H1 (cell line): ENCODE data around the gene INSYN1. TPM values are rescaled to one million over a fixed set of nuclear protein-coding genes. Genes with fewer than 3 reads are reported as not detected.

Experiments
- CTCF ChIA-PET: fragments of 300-600 bp; sonication (Branson Sonifier 250); formaldehyde crosslinking; loops from one replicate; lab custom pipeline; 2021; ENCODE audit not compliant: partially characterized antibody; lab: Charles Lee
- POLR2A ChIA-PET: fragments of 300-600 bp; sonication (Branson Sonifier 250); formaldehyde crosslinking; loops from one replicate; lab custom pipeline; 2021; ENCODE audit warnings: inconsistent platforms; ENCODE audit not compliant: partially characterized antibody; lab: Charles Lee
- DNase-seq, 2 experiments: peaks; one replicate each; pipeline versions ENCODE4 v3.0.0 to v3.0.0-alpha.2; 2010 to 2022; ENCODE audit warnings: low spot score in 2 of 2, low read depth in 1 of 2, mixed read lengths in 1 of 2
- FAIRE-seq: peaks from 2 replicates; lab custom pipeline; 2011; peaks lifted over from hg19 to GRCh38; lab: Jason Lieb, UNC
- H2AFZ ChIP-seq: 2 replicates; pipeline ENCODE4 v1.8.1; 2012; ENCODE audit warnings: low read length, inconsistent platforms
- H2AK5ac ChIP-seq: 2 replicates; pipeline ENCODE4 v1.6.1; 2013; ENCODE audit warnings: low read depth, low read length
- H2BK120ac ChIP-seq: replicated peaks from 2 replicates; pipeline ENCODE3; 2013; ENCODE audit warnings: low read depth, low read length, inconsistent platforms
- H2BK12ac ChIP-seq: 2 replicates; pipeline ENCODE4 v1.6.1; 2013; ENCODE audit warnings: low read depth, low read length
- H2BK15ac ChIP-seq: 2 replicates; pipeline ENCODE4 v1.6.1; 2013; ENCODE audit warnings: low read length
- H2BK20ac ChIP-seq: 2 replicates; pipeline ENCODE4 v1.6.1; 2013; ENCODE audit warnings: low read length
- H2BK5ac ChIP-seq: 2 replicates; pipeline ENCODE4 v1.6.1; 2013; ENCODE audit warnings: low read depth, low read length
- H3K14ac ChIP-seq: 2 replicates; pipeline ENCODE4 v1.6.1; 2013; ENCODE audit warnings: inconsistent platforms; ENCODE audit not compliant: insufficient read length
- H3K18ac ChIP-seq: 2 replicates; pipeline ENCODE4 v1.6.1; 2013; ENCODE audit warnings: low read length; ENCODE audit errors: extremely low read depth
- H3K23ac ChIP-seq: 2 replicates; pipeline ENCODE4 v1.6.1; 2013; ENCODE audit warnings: inconsistent platforms; ENCODE audit not compliant: insufficient read length
- H3K23me2 ChIP-seq: 2 replicates; pipeline ENCODE4 v1.6.1; 2013; ENCODE audit warnings: low read depth, low read length
- H3K27ac ChIP-seq: 2 replicates; pipeline ENCODE4 v1.6.1; 2011; ENCODE audit warnings: low read depth, low read length, inconsistent platforms
- H3K27me3 ChIP-seq, 4 experiments: replicated peaks in 1 of 4; 1 replicate in 1 of 4; 2 replicates in 3 of 4; pipeline versions ENCODE4 v1.6.1 to v1.8.1; 2011 to 2013; ENCODE audit warnings: low read length in 3 of 4, mild to moderate bottlenecking in 3 of 4, inconsistent platforms in 2 of 4, mixed read lengths in 2 of 4, moderate library complexity in 1 of 4; ENCODE audit not compliant: control insufficient read depth in 3 of 4, insufficient read depth in 3 of 4; ENCODE audit errors: extremely low read depth in 1 of 4
- H3K36me3 ChIP-seq, 4 experiments: 2 replicates each; pipeline versions ENCODE4 v1.6.1 to v1.8.1; 2011 to 2013; ENCODE audit warnings: mild to moderate bottlenecking in 4 of 4, low read length in 3 of 4, moderate library complexity in 2 of 4, control low read depth in 1 of 4, inconsistent platforms in 1 of 4; ENCODE audit not compliant: insufficient read depth in 4 of 4, control insufficient read depth in 2 of 4
- H3K4ac ChIP-seq: replicated peaks from 2 replicates; pipeline ENCODE3; 2013; ENCODE audit warnings: low read length, low read depth, mixed read lengths, inconsistent platforms; ENCODE audit not compliant: insufficient read length
- H3K4me1 ChIP-seq, 4 experiments: replicated peaks in 1 of 4; 1 replicate in 1 of 4; 2 replicates in 3 of 4; pipeline versions ENCODE4 v1.6.1 to v1.8.1; 2011 to 2013; ENCODE audit warnings: low read length in 3 of 4, inconsistent platforms in 2 of 4, mixed read lengths in 1 of 4; ENCODE audit not compliant: insufficient read depth in 4 of 4, control insufficient read depth in 3 of 4
- H3K4me2 ChIP-seq, 2 experiments: 2 replicates each; pipeline versions ENCODE4 v1.6.1 to v1.8.1; 2011 to 2013; ENCODE audit warnings: low read depth in 2 of 2, low read length in 2 of 2, control low read depth in 1 of 2, inconsistent platforms in 1 of 2, mild to moderate bottlenecking in 1 of 2; ENCODE audit not compliant: insufficient read depth in 1 of 2
- H3K4me3 ChIP-seq, 4 experiments: fragments of 200-600, 300-600 bp in 1 of 4; sonication (generic), shearing (Covaris generic), sonication (Bioruptor Twin) in 1 of 4; 2 replicates each; pipeline versions ENCODE4 v1.5.1 to v1.8.1; 2011 to 2016; ENCODE audit warnings: low read length in 4 of 4, low read depth in 3 of 4, control low read depth in 2 of 4, inconsistent platforms in 2 of 4, mild to moderate bottlenecking in 2 of 4, mixed read lengths in 1 of 4, moderate library complexity in 1 of 4; ENCODE audit not compliant: insufficient read depth in 2 of 4; ENCODE audit errors: extremely low read depth in 1 of 4
- H3K56ac ChIP-seq: replicated peaks from 2 replicates; pipeline ENCODE3; 2013; ENCODE audit warnings: low read depth, mild to moderate bottlenecking, mixed read lengths, low read length, inconsistent platforms; ENCODE audit not compliant: insufficient read length
- H3K79me1 ChIP-seq: 2 replicates; pipeline ENCODE4 v1.6.1; 2013; ENCODE audit warnings: low read depth, low read length, control low read depth
- H3K79me2 ChIP-seq, 2 experiments: 2 replicates each; pipeline versions ENCODE4 v1.6.1 to v1.8.1; 2012 to 2013; ENCODE audit warnings: low read length in 2 of 2, mild to moderate bottlenecking in 2 of 2, inconsistent platforms in 1 of 2; ENCODE audit not compliant: insufficient read depth in 2 of 2, control insufficient read depth in 1 of 2
- H3K9ac ChIP-seq, 4 experiments: replicated peaks in 1 of 4; 1 replicate in 1 of 4; 2 replicates in 3 of 4; pipeline versions ENCODE4 v1.6.1 to v1.8.1; 2011 to 2013; ENCODE audit warnings: low read depth in 3 of 4, low read length in 3 of 4, control low read depth in 2 of 4, mild to moderate bottlenecking in 2 of 4, moderate library complexity in 2 of 4, inconsistent platforms in 1 of 4; ENCODE audit errors: extremely low read depth in 1 of 4
- H3K9me3 ChIP-seq, 2 experiments: 2 replicates each; pipeline versions ENCODE4 v1.6.1 to v1.8.1; 2012 to 2013; ENCODE audit warnings: mild to moderate bottlenecking in 2 of 2, moderate library complexity in 2 of 2, control low read depth in 1 of 2, inconsistent platforms in 1 of 2, low read depth in 1 of 2, low read length in 1 of 2, mixed read lengths in 1 of 2; ENCODE audit not compliant: insufficient read depth in 2 of 2
- H4K20me1 ChIP-seq, 2 experiments: replicated peaks in 1 of 2; 2 replicates each; pipeline versions ENCODE3 to v1.8.1; 2011 to 2013; ENCODE audit warnings: inconsistent platforms in 2 of 2, low read length in 2 of 2, mild to moderate bottlenecking in 1 of 2; ENCODE audit not compliant: insufficient read depth in 2 of 2, control insufficient read depth in 1 of 2
- H4K5ac ChIP-seq: 2 replicates; pipeline ENCODE4 v1.6.1; 2013; ENCODE audit warnings: low read length, low read depth, mixed read lengths, inconsistent platforms; ENCODE audit not compliant: insufficient read length
- H4K8ac ChIP-seq: 2 replicates; pipeline ENCODE4 v1.8.0; 2013; ENCODE audit warnings: mild to moderate bottlenecking, moderate library complexity, low read length, inconsistent platforms; ENCODE audit not compliant: insufficient read depth; ENCODE audit errors: extremely low read depth
- H4K91ac ChIP-seq: replicated peaks from 2 replicates; pipeline ENCODE3; 2013; ENCODE audit warnings: low read length, mixed read lengths, inconsistent platforms; ENCODE audit not compliant: insufficient read length
- CBX5 ChIP-seq: fragments of 300-800, 300-1000 bp; sonication (generic); IDR thresholded peaks from 2 replicates; pipeline ENCODE4 v1.7.1; 2016; ENCODE audit warnings: antibody characterized with exemption, low read length, low read depth
- RAD21 ChIP-seq, 2 experiments: IDR thresholded peaks in 1 of 2; conservative IDR thresholded peaks in 1 of 2; 2 replicates each; pipeline ENCODE4 v1.6.1; 2011; ENCODE audit warnings: low read depth in 2 of 2, low read length in 2 of 2, improper control_type of control experiment in 1 of 2, inconsistent platforms in 1 of 2, mild to moderate bottlenecking in 1 of 2, moderate library complexity in 1 of 2
- SAP30 ChIP-seq: fragments of 300-600 bp; sonication (generic); IDR thresholded peaks from 2 replicates; pipeline ENCODE4 v1.7.1; 2012; ENCODE audit warnings: low read length, moderate library complexity, mild to moderate bottlenecking, inconsistent platforms; ENCODE audit not compliant: insufficient read depth, insufficient replicate concordance
- WGBS, 2 experiments: shearing (Covaris generic) in 1 of 2; methylation state at CpG; one replicate each; pipeline versions ENCODE4 v1.1.6 to v1.1.7; 2013 to 2015; ENCODE audit warnings: low lambda C conversion rate in 2 of 2, mixed read lengths in 2 of 2, inconsistent platforms in 1 of 2, low coverage in 1 of 2, missing lambda C conversion rate in 1 of 2; ENCODE audit not compliant: insufficient replicate concordance in 2 of 2, insufficient coverage in 1 of 2, insufficient read length in 1 of 2; ENCODE audit errors: extremely low coverage in 1 of 2, missing lambda C conversion rate in 1 of 2; 5-methylcytosine and 5-hydroxymethylcytosine counted together
- polyA plus RNA-seq, 7 experiments: library from polyadenylated mRNA; depleted of rRNA in 3 of 7; stranded (reverse) in 5 of 7; unstranded in 2 of 7; fragments of >200 nt in 5 of 7; fragments of 200-250 nt in 2 of 7; gene quantifications; 1 replicate in 5 of 7; 2 replicates in 1 of 7; 4 replicates in 1 of 7; pipeline versions ENCODE4 v1.2.1 to v1.2.3, GENCODE V29; 2011 to 2013; ENCODE audit warnings: missing spikeins in 2 of 7, mixed read lengths in 2 of 7
- total RNA-seq: library from RNA; stranded (reverse); fragmentation: NEBNext Ultra II Directional; extraction: Animal tissue kit (Norgen Biotek cat#: 25700); gene quantifications from 2 replicates; pipeline ENCODE4 v1.2.1, GENCODE V29; 2021

INSYN1 gene
- total and polyA plus RNA-seq, 2 of the 8 experiments (the other 6 are each of a cell fraction or from before 2014, with no cell fraction given): 7.2 to 10.2 TPM

GRCh38 chr15:73802431-73803041, 49.4 kb upstream of the INSYN1 start:
- peaks cover 0 to 9% (median under 1%) of the 10 kb centered on the region in 4 experiments; a peak in 4 of 7 replicates for H3K4me1 ChIP-seq
- no peaks in the 10 kb centered on the region; a peak in 1 of 7 replicates for H3K27me3 ChIP-seq
- no peak overlapping the region for H3K18ac ChIP-seq
- H3K79me1 ChIP-seq: no peaks in the 10 kb centered on the region
- no peak overlapping the region for H2BK120ac ChIP-seq
- no peak for TF ChIP-seq CBX5
- TF ChIP-seq RAD21 (IDR thresholded peaks at IDR 0.05 in 1 of 2, conservative IDR thresholded peaks at IDR 0.05 in 1 of 2; ENCODE audit: low read depth in 2 of 2, low read length in 2 of 2): no peak
- TF ChIP-seq SAP30: no peak
- no peaks in the 10 kb centered on the region for H3K23me2 ChIP-seq
- H4K20me1 ChIP-seq: no peaks in the 10 kb centered on the region
- H2BK15ac ChIP-seq: no peak overlapping the region
- H4K91ac ChIP-seq: no peak overlapping the region
- H2AFZ ChIP-seq: no peak overlapping the region
- H3K4me2 ChIP-seq: no peak overlapping the region
- no peak overlapping the region for H4K5ac ChIP-seq
- WGBS, 2 experiments: 83% methylated on average over 5 of the region's 6 CpGs; no CpG with 5 or more reads in 1 of the 2 experiments
- H2BK20ac ChIP-seq: 0 out of 2 replicates have a peak overlapping the region, but pooled peaks have one; percentile 16
- H2BK12ac ChIP-seq: no peak overlapping the region
- CTCF ChIA-PET: interaction anchor here (1.8 kb wide), 1 partner anchor 21 kb away, joined by 6 read pairs; no protein-coding TSS in a partner anchor
- H3K27ac ChIP-seq: no peak overlapping the region
- DNase-seq: no peak
- H3K4me3 ChIP-seq: no peak overlapping the region
- no peak overlapping the region for H3K23ac ChIP-seq
- H2BK5ac ChIP-seq: no peak overlapping the region
- no peak overlapping the region for H4K8ac ChIP-seq
- no peak overlapping the region for H3K4ac ChIP-seq
- no peak overlapping the region for H3K14ac ChIP-seq
- no peak overlapping the region for H2AK5ac ChIP-seq
- H3K79me2 ChIP-seq: no peaks in the 10 kb centered on the region
- no peaks in the 10 kb centered on the region for H3K36me3 ChIP-seq
- POLR2A ChIA-PET: no interaction called here
- H3K56ac ChIP-seq: no peak overlapping the region
- FAIRE-seq: no peak
- no peak overlapping the region for H3K9ac ChIP-seq
- H3K9me3 ChIP-seq: no peaks in the 10 kb centered on the region
